ENCODE results near the gene MAML3.

GRCh38 chr4:139918591-139918990 is 235.4 kb downstream of the MAML3 start:
- TF ChIP-seq POLR2A (IDR thresholded peaks at IDR 0.05), result no peak
- no peak for TF ChIP-seq CTCF (IDR thresholded peaks at IDR 0.05)

All from lower leg skin (tissue), 3 donors.